GM19467 (cell line): ENCODE measurements around the gene APOLD1.
"Not testable (repeated sequence)": the region's sequence is repeated elsewhere in the genome, so short reads cannot be mapped to it uniquely, and the experiment has no call there.

Experiments
- ATAC-seq: cut with Tn5 transposase; IDR thresholded peaks from one replicate; pipeline ENCODE4 v1.9.1; 2021; ENCODE audit warnings: mild to moderate bottlenecking, moderate library complexity; ENCODE audit not compliant: unreplicated experiment

Gene APOLD1

DNA sequence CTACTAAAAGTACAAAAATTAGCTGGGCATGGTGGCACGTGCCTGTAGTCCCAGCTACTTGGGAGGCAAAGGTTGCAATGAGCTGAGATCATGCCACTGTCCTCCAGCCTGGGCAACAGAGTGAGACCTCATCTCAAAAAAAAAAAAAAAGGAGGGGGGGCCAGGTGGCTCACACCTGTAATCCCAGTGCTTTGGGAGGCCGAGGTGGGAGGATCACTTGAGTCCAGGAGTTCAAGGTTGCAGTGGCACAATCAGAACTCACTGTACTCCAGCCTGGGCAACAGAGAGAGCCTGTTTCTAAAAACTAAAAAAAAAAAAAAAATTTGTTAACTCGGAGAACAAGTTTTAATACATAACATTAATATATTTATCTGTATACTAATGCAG lies 22.1 kb downstream of the APOLD1 start:
- not testable (repeated sequence) for ATAC-seq

DNA sequence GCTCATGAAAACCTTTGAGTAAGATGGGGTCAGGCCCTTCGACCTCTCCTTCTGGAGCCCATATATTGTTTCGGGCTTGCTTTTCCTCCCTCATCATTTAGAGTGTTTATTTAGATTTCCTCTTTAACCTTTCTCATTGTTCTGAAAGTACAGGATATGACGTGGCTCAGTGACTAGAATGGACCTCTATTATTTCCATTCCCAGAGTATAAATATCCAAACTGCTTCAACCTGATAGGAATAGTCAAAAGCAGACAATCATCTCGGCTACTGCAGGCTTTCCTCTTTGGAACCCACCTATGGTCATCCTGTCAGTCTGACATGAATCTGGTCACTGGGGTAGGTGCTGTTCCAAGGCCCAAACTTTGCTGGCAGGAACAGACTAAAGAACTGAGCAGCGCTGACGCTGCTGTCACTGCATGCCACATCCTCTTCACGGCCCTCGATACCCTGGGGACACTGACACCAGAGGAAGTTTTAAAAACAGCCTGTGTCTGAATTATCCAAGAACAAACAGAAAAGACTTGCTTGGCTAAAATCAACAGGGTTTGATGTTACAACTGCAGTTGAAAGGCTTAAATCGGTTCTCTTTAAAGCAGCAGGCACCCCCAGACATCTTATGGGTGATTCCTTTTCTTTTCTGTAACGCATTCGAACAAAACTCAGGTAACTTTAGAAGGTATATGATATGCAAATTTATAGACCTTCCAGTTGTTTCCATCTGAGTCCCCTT lies 22.7 kb downstream of the APOLD1 start:
- ATAC-seq, result peak; percentile 56

DNA sequence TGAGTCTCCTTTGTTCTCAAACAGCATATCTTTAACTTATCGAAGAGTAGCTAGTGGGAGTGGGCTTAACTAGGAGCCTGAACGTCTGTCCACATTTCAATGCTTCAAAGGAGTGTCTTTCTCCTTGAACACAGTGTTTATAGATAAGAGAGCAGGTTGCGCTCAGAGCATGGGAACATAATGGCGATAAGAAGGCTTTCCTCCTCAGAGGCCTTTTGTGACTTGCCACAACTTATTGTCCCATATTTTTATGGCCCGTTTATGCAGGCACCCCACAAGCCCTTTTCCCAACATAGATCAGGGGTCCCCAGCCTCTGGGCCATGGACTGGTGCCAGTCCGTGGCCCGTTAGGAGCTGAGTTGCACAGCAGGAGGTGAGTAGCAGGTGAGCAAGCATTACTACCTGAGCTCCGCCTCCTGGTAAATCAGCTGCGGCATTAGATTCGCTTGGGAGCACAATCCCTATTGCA lies 25.1 kb downstream of the APOLD1 start:
- ATAC-seq, result no peak

DNA sequence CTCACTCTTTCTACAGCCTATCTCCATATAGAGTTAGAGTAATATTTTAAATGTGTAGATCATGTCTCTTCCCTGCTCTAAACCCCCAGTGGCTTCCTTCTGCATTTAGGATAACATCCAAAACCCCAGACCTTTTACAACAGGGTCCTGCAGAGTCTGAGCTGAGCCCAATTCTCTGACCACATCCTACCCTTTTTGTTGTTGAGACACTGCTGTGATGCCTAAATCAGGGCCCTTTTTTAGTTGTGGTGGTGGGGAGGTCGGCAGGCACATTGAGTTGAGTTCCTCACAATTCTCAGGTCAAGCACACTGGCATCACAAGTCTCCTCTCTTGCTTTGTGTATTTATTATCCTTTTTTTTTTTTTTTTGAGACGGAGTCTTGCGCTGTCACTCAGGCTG lies 25.9 kb downstream of the APOLD1 start:
- ATAC-seq, result no peak

DNA sequence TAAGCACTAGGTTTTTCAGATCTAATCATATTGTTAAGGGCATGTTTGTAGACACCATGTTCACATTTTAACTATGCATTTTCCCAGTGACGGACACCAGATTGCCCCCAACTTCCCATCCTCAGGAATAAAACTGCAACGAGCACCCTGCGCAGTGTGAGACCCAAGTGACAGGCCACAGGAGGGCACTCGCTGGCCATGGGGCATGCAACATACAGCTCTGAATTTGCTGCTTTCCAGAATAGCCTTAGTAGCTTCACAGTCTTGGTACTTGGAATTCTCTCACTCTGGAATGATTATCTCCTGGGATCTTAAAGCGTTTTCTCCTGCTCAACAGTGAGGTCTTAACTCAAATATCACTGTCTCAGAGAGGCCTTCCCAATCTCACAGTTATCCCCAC lies 26.7 kb downstream of the APOLD1 start:
- no peak for ATAC-seq

DNA sequence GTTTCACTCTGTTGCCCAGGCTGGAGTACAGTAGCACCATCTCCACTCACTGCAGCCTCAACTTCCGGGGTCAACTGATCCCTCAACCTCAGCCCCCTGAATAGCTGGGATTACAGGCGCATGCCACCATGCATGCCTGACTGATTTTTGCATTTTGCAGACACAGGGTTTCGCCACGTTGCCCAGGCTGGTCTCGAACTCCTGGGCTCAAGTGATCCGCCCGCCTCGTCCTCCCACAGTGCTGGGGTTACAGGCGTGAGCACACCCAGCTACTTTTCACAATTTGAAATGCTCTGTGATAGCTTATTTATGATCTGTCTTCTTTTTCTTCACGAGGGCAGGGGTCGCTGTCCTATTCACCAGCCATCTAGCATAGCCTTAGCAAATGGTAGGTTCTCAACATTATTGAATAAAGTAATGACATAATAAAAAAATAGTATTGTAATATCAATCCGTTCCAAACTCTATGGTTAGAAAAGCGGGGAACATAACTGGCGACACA lies 27.2 kb downstream of the APOLD1 start:
- no peak for ATAC-seq

DNA sequence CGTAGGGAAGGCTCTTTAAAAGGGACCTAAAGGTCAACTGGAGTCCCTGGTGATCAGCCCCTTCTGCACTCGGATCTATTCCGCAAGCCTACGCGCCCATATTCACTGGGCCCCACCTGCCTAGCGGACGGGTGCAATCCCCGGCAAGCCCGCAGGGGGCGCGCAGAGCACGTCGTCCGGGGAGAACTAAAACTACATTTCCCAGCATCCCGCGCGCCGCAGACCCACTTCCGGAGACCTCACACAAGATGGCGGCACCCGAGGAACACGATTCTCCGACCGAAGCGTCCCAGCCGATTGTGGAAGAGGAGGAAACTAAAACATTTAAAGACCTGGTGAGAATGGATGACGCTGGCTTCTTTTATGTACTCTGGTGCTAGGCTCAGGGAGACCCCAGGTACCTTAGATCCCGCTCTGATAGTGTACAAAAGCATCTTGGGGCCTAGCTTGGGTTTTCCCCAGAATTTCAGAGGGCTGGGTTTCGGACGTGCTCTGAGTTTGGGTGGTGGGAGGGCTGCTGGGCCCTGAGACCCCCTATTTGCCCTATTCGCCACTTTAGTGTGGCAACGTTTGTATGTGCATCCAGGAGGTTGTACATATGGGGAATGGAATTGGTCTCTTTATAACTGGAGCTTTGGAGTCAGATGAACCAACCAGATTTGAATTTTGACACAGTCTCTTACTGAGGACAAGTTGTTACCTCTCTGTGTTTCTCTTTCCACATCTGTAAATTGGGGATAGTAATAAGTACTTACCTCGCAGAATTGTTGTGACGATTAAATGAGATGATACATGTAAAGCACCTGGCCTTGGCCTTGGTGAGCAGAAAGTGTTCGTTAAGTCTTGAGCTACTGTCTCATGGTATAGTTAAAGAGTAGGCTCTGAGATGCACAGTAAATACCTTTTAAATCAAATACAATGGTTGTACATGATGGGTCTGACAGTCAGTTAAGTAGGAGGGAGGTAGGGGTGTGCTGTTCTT lies 28.0 kb downstream of the APOLD1 start, which contains the start of gene DDX47:
TSS of gene DDX47 (plus strand) at position 227 of the 982 bp plus-strand sequence. CDS start at position 249, 22 bp downstream.
- peak; percentile 72 for ATAC-seq

DNA sequence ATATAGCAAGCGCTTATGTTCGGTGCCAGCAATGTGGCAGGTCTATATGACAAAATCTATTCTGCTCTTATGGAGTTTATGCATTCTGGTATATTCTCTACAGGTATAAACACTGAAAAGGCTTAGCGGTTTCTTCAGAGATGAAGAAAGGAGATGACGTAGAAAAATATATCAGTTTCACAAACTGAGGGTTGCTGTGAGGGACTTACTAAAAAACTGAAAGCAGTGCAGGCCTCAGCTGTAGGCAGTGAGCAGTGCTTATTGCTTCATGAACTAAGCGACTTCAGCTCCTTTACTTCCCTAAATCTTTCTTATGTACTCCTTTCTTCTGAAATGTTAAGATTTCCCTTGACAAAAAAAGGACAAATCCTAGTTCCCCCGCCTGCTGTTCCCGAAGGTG lies 32.2 kb downstream of the APOLD1 start:
- ATAC-seq, result no peak

DNA sequence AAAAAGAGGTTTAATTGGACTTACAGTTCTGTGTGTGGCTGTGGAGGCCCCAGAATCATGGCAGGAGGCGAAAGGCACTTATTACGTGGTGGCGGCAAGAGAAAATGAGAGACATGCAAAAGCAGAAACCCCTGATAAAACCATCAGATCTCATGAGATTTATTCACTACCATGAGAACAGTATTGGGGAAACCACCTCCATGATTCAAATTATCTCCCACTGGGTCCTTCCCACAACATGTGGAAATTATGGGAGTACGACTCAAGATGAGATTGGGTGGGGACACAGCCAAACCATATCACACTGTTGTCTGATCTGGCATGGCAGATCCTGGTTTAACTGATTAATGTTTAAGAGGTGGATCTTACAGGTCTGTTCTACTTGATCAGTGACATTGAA lies 33.2 kb downstream of the APOLD1 start:
- no peak for ATAC-seq

DNA sequence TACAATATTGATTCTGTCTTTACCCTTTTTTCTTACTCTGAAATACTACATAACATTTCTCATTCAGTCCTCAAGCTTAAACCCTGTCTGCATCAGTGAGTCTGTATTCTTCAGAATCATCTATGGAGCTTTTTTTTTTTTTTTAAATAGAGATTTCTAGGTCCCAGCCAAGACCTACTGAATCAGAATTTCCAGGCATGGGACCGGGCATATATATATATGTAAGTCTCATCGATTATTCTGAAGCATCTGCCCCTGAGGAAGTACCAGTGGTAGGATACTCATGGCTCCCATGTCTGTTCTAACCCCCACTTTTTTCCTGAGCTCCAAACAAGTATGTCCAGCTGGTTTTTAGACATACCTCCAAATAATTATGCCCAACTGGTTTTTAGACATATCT lies 33.8 kb downstream of the APOLD1 start:
- no peak for ATAC-seq

DNA sequence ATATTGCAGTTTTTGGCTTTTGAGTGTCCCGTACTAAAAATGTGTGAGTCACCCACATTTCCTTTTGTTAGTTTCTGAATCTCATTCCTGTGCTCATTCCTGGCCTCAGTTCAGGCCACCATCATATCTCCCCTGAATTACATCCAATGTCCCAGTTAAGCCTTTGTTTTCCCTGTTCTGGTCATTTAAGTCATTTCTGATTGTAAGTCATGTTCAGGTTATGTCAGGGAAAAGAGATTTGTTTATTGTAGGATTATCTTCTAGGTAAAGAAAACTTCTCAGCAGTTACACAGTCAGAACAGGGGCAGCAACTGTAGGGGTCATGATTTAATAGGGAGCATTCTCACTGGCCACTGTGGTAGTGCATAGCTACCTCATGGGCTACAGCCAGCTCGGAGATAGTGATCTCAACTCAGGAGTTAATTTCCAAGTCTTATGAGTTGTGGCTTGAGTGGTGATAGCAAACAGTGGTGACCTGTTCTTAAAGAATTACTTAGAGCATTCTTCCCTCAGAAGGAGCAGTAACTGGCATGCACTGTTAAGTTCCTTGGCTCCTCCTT lies 34.4 kb downstream of the APOLD1 start:
- ATAC-seq, result no peak

DNA sequence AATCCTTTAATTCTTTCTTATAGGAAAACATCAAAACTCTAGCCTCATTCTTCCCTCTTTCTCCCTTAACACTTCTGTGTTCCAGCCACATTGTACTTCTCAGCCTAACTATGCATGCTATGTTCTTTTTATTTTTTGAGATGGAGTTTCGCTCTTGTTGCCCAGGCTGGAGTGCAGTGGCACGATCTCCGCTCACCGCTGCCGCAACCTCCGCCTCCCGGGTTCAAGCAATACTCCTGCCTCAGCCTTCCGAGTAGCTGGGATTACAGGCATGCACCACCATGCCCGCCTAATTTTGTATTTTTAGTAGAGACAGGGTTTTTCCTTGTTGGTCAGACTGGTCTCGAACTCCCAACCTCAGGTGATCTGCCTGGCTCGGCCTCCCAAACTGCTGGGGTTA lies 34.9 kb downstream of the APOLD1 start:
- ATAC-seq, result not testable (repeated sequence)

DNA sequence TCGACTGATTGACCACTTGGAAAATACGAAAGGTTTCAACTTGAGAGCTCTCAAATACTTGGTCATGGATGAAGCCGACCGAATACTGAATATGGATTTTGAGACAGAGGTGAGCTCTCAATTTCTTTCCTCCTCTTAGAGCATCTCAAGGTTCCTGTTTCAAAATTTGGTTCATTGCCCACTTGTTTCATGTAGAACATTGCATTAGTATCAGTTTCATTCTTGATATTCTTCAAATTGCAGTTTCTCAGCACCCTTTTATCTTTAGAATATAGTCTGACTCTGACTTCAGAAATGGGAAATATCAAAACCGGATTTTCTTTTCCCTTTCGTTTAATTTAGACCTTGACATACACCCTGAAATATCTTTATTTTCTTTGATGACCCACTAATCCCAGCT lies 36.5 kb downstream of the APOLD1 start:
- ATAC-seq, result no peak

DNA sequence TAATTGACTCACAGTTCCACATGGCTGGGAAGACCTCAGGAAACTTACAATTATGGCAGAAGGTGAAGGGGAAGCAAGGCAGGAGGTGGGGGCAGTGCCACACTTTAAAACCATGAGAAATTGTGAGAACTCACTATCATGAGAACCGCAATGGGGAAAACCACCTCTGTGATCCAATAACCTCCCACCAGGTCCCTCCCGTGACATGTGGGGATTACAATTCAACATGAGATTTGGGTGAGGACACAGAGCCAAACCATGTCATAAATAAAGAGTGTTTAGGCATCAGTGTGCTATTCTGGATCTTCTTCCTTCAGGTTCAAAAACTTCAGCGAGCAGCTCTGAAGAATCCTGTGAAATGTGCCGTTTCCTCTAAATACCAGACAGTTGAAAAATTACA lies 37.4 kb downstream of the APOLD1 start:
- no peak for ATAC-seq

DNA sequence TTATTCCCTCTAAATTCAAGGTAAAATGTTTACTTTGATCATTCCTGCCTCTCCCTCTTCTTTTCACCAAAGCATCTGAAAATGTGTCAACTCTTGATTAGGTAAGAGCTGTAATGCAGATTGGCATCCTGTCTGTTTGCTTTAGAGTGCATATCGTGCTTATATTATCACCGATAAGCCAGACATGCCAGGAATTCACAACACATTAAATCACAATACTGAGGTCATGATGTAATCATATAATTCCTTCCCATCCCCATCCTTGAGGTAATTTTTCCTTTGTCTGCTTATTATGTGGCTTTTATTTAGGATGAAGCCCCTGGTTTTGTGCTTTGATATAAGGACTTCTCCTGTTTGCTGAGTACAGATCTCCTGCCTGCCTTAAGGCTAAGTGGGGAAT lies 37.8 kb downstream of the APOLD1 start:
- no peak for ATAC-seq

DNA sequence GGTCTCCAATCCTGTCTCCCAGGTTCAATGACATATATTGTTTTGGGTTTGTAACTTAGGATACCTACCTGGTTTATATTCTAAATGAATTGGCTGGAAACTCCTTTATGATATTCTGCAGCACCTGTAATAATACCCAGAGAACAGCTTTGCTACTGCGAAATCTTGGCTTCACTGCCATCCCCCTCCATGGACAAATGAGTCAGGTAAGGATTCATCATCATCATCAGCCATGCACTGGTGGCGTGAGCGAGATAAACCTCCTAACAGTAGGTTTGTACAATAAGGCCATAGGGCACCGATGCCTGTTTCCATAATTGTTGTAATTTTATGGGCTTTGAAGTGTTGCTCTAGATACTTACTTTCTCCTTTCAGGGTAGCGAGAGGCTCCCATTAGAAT lies 38.4 kb downstream of the APOLD1 start:
- ATAC-seq, result no peak

DNA sequence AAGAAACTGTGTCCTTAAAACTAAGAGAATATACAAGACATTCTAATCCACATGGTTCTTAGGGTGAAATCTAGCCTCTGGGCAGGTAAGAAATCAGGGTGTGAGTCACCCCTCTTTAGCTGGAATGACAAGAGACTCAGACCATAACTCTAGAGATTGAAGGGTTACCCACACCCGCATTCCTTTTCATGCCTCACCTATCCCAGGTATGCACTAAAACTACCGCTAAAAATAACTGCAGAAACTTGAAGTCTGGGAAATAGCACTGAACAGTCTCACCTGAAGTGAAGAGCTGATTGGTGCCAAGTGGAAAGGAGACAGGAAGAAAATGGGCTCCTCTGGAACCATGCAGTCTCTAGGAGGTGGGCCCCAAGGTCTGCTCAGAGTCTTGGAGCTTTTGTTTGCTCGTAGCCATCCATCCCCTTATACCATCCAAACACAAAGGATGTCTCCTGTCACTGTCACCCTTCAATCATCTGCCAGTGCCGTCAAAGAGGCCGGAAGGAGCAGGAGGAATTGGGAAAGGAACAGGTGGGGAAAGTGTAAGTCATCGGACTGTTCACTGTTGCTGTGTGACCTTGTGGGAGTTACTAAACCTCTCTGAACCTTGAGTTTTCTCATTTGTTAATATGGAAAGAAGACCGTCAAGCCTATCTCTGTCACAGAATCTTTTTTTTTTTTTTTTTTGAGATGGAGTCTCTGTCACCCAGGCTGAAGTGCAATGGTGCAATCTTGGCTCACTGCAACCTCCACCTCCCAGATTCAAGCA lies 50.1 kb downstream of the APOLD1 start:
- ATAC-seq, result no peak

DNA sequence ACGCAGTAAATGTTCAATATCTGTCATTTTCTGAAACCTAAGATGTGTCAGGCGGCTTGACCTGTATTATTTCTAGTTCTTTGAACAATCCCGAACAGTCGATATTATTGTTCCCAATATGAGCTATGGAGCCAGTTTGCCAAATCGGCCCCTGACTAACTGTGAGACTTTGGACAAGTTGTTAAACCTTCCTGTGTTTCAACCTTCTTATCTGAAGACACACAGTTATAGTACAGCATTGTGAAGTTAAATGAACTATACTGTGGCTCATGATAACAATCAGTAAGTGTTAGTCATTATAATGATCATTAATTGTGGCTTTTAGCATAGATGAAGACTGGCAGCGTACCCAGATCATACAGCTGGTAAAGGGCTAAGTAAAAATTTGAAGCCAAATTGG lies 51.1 kb downstream of the APOLD1 start:
- no peak for ATAC-seq

DNA sequence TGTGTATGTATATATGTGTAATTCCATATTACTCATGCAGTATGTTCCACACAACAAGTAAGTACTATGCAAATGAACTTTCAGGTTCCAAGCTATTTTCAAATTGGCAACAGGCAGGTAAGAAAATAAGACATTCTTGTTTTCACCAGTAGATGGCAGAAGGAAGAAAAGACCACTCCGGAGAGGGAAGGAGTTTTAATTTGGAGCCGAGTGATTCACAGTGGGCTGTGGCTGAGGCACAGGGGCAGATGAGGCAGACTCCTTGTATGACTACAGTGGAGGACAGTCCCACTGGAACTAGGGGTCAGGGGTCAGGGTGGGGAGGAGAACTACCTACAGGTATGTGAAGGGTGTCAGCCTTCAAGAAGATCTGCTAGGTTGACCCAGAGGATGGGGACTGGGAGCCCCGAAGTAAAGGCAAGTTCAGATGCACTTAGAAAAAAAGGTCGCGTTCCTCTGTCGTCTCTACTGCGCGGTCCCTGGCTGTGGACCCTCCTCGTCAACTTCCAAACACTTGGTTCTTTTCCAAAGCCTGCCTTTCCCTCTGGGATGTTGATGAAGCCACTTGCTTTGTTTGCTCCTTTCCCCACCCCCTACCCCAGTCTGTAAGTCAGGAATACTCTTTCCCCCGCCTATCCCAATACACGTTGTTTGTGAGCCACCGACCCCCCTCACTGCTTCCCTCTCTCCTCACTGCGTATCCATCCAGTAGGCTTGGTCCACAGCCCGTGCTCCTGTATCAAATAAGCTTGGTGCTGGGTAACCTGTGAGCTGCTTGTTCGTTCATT lies 51.8 kb downstream of the APOLD1 start:
- no peak for ATAC-seq

DNA sequence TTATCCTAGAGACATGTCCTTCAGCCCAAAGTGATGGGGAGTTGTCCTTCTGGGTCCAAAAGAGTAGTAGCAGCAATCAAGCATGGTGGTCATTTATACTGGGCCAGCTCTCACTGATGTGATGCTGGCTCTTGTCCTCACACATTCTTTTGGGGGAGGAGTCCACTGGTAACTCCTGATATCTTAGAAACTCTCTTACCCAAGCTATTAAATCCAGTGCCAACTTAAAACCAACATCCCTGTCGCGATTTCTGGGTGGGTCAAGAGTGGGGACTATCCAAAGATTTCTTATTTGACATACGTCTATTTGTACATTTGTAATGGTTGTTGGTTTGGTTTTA lies 52.3 kb downstream of the APOLD1 start:
- ATAC-seq, result no peak
